ENCODE results near the gene ZNF566.

GRCh38 chr19:36420961-36421748 is 68.2 kb downstream of the ZNF566 start:
- no peak for TF ChIP-seq POLR2A (IDR thresholded peaks at IDR 0.05; ENCODE audit: low read length)
- TF ChIP-seq GATA1 (IDR thresholded peaks at IDR 0.05; ENCODE audit: low read depth, low read length), result no peak

Measured in erythroblast (primary cell).